Esophagus squamous epithelium (tissue), 4 donors: Measurements from ENCODE around the gene NCF1.
"Not testable (repeated sequence)": the region's sequence is repeated elsewhere in the genome, so short reads cannot be mapped to it uniquely, and the experiment has no call there.

Experiments
- CTCF ChIP-seq, 6 experiments: fragments of 450-650 bp in 4 of 6; fragments of 200-600 bp in 2 of 6; sonication (generic) in 2 of 6; IDR thresholded peaks; one replicate each; pipeline ENCODE4 v1.5.1; 2016 to 2019; ENCODE audit warnings: antibody characterized with exemption in 6 of 6, mild to moderate bottlenecking in 4 of 6, moderate library complexity in 4 of 6
- POLR2A ChIP-seq, 4 donors: fragments of 450-650 bp; IDR thresholded peaks; one replicate each; pipeline ENCODE4 v1.6.1; 2017; ENCODE audit warnings: antibody characterized with exemption in 4 of 4, mild to moderate bottlenecking in 4 of 4, moderate library complexity in 3 of 4

GRCh38 chr7:74781746-74782145 lies 7.9 kb downstream of the NCF1 start:
- not testable (repeated sequence) for TF ChIP-seq CTCF, POLR2A (IDR thresholded peaks at IDR 0.05)
